Superior temporal gyrus (tissue), 1 donor: Measurements from ENCODE around the gene KCNQ2.

Experiments
- DNase-seq: peaks from one replicate; pipeline ENCODE4 v3.0.0-alpha.2; 2016; ENCODE audit errors: extremely low spot score

The KCNQ2 gene

DNA sequence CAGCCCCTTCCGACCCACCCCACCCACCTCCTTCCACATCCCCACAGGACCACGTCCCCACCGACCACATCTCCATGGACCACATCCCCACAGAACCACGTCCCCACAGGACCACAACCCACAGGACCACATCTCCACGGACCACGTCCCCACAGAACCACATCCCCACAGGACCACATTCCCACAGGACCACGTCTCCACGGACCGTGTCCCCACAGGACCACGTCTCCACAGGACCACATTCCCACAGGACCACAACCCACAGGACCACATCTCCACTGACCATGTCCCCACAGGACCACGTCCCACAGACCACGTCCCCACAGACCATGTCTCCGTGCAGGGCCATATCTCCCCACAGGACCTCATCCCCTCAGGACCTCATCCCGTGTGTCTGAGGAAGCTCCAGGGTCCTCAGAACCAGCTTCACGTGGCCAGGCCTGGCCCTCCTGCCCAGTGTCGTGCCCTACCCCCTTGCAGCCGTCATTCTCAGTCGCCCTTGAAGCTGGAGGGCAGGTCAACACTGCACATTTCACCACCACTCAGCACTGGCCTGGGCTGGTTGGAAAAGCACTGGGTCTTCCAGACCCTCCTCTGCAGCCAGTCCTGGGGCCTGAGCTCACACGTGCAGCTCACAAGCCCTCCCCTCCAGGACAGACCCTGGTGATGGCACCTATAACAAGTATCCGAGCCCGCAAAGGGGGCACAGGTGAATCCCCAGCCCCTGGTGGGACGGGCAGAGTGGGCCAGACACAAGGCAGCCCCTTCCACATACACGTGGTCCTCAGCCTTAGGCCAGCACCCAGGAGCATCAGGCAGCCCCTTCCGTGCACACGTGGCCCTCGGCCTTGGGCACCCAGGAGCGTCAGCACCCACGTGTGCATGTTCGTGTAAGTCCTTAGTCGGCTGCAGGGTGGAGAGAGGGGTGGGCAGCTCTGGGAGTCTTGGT is 115.2 kb downstream of the KCNQ2 start:
- no peak for DNase-seq

DNA sequence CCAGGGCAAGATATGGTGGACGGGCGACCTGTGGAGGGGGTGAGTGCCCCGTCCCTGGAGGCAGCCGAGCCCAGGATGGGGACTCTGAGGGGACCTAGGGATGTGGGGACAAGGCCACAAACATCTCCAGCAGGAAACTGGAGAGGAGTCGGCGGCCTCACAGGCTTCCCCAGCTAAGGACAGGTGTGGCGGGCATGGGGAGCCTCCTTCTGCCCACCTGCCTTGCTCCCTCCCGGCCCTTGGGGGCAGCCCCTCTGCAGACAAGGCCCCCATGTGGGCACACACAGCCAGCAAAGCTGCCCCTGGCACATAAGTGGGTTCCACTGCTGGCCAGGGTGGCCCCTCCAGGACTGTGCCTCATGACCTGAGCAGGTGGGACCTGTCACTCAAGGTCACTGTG is 115.9 kb downstream of the KCNQ2 start:
- DNase-seq, result no peak

DNA sequence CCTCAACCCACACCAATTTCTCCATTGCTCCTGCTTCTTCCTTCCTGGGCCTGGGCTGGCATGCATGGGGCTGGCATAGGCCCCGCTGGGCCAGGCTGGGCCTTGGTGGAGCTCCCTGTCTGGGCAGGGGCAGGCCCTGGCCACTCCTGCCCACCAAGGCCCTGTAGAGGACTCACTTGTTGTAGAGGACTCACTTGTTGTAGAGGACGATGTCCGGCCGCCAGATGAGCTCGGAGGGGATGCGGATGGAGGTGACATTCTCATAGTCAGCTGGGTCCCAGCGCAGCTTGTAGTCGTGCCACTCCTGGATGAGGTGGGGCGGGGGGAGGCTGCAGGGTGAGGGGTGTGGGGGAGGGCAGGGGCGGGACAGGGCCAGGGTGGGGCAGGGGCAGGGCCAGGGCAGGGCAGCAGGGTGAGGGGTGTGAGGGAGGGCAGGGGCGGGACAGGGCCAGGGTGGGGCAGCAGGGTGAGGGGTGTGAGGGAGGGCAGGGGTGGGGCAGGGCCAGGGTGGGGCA is 116.6 kb downstream of the KCNQ2 start:
- DNase-seq, result no peak

DNA sequence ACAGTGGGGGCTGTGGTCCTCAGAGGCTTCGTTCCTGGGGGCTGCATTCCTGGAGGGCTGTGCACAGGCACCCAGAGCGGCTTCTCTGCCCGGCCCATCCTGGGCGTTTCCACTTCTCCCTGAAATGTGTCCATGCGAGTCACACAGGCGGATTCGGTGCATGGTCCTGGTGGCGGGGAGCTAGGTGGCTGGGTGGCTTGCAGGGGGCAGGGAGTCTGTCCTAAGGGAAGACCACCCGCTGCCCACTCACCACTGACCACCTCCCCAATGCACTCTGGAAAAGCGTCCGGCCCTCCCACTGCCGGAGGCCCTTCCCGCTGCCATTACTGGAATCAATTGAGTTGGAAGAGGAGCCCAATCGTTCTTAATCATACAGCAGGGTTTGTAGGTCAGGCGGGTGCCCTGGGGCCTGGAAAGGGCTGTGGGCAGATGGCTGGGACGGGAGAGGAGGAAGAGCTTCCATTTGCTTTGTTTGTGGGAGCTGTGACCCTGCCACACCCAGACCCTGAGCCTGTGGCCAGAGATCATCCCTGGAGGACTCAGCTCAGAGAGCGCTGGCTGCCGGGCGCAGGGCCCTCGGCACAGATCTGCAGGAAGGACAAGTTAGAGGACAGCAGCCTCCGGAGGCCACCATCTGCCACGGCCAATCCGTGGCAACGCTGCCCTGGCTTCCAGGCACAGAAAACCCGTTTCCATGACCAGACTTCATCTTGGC is 117.7 kb downstream of the KCNQ2 start:
- no peak for DNase-seq

DNA sequence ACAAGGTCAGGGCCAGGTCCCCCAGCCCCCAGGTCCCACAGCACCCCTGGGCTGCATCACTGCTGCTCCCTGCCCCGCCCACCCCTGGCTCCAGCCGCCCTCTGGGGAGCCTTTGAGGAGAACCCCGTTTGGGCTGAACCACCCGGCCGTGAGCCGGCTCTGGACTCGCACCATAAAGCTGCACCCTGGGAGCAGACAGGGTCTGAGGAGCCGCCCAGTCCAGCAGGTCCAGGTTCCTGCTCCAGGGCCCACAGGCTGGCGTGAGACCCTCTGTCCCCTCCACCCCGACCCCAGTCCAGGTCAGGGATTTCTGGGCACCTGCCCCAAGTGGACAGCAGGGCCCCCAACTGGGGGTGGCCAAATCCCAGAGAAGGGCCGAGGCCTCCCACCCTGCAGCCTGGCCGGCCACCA is 119.6 kb downstream of the KCNQ2 start:
- DNase-seq, result no peak

DNA sequence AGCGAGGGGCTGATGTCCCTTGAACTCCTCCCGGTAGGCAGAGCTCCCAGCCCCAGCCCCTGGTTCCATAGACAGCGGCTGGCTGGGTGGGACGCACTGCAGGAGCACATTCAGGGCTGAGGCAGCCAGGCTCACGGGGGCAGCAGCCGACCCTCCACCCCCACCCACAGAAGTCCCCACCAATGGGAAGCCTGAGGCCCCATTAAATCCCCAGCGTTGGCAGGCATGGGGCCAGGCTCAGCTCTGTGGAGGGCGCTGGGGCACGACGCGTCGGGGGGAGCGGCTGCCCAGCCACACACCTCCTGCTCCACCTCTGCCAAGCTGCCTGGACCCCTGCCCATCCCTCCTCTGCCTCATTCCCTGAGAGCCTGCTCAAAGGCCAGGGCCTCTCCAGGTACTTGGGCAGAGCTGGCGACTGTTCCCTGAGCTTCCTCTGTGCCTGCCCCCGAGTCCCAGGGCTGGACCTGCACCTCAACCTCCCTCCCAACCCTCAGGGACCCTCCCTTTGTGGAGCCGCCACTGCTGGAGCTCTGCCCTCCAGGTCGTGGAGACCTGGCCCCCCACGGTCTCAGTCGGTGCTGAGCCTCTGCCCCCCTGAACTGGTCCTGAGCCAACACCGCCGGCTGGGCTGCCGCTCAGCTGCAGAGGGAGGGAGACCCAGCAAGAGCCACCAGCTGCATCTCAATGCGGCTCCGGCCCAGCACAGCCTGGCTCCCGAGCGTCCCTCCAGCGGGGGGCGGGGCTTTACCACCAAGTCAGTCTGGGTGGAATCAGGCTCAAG is 120.5 kb downstream of the KCNQ2 start:
- peak; percentile 64 for DNase-seq

DNA sequence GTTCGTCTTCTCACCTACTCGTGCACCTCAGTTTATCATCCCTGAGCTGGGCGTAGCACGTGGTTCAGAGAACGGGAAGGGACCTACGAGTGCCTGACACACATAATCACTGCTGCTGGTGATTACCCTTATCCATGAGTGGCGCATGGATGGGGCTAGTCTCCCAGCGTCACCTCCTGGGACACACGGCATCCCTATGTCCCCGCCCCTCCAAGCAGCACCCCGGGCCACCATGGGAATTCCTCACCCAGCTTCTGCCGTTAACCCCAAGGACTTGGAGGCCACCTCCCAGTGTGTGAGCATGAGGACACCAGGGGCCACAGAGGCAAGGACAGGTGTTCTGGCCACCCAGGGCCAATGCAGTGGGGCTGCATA is 121.1 kb downstream of the KCNQ2 start:
- no peak for DNase-seq

DNA sequence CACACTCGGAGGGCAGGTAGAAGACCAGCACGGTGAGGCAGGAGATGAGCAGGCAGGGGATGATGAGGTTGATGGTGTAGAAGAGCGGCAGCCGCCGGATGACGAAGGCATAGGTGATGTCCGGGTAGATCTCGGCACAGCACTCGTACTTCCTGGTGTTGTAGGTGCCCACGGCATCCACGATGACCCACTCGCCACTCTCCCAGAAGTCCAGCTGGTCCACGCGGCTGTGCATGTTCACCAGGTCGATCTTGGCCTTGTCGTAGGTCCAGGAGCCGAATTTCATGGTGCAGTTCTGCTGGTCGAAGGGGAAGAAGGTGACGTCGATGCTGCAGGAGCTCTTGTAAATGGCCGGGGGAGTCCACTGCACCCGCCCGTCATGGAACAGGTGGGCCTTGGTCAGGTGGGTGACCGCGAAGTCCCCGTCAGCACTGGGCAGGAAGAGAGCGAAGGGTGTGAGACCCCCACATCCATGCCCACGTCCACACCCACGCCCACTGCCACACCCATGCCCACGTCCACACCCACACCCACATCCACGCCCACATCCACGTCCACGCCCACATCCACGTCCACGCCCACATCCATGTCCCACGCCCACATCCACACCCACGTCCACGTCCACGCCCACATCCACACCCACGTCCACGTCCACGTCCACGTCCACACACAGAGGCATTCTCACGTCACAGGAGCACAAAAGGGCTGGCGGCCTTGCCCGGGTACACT is 121.7 kb downstream of the KCNQ2 start:
- DNase-seq, result no peak
